Measurements from ENCODE around the gene DLK2.

Gene DLK2

GRCh38 chr6:43454290-43454695 lies 1.1 kb downstream of the DLK2 start:
- DNase-seq (ENCODE audit: low read depth in 2 of 2), result peak; percentile 63 to 64

DNA sequence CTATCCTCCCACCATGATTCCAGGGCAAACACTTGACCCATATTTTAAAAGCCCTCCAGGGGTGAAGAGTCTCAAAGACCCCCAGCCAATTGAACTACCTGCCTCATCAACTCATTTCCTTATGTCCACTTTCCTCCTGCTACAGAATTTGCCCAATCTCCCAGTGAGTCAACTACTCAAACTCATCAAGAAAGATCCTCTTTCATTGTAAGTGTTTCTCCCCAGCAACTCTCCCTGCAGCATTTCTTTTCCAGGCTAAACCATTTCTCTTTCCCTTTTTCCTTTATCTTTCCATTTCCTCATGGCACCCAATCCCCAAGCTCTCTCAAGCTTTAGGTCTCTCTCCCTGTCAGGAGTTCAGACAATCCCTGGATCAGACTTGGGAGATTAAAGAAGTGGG lies 1.5 kb downstream of the DLK2 start:
- no peak for DNase-seq (ENCODE audit: low read depth in 2 of 2)

- no peak for DNase-seq (ENCODE audit: low read depth in 2 of 2)
These were observed 2.5 kb downstream of the DLK2 start for GRCh38 chr6:43452896-43453295.

GRCh38 chr6:43451939-43452338 lies 3.4 kb downstream of the DLK2 start:
- no peak for DNase-seq (ENCODE audit: low read depth in 2 of 2)

DNA sequence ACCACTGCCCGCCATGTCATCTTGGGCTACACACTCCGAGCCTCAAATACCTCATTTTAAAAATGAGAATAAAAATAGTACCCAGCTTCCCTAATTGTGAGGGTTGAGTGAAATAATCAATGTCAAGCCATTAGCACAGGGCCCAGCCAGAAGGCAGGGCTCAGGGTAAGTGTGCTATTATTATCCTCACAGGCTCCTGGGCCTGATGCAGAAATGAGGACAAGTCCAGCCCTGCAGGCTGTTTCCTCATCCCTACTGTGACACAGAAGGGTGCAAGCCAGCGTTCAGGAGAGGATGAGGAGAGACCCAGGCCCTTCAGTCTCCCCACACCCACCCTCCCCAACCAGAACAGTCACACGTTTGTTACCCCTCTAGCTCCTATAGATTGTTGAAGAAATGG lies 4.0 kb downstream of the DLK2 start:
- no peak for DNase-seq (ENCODE audit: low read depth in 2 of 2)

GRCh38 chr6:43450699-43451131 lies 4.6 kb downstream of the DLK2 start:
- DNase-seq (ENCODE audit: low read depth in 2 of 2), result no peak

DNA sequence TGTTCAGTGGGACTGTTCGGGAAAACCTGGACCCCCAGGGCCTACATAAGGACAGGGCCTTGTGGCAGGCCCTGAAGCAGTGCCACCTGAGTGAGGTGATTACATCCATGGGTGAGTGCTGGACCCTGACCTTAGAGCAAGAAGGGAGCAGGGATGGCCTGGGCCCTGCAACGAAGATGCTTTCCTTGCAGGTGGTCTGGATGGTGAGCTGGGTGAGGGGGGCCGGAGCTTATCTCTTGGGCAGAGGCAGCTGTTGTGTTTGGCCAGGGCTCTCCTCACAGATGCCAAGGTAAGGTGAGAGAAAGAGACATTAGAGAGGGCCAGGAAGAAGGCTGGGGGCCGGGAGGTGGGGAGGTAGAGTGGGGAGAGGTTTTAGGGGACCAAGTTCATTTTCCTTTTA lies 6.4 kb downstream of the DLK2 start:
- DNase-seq (ENCODE audit: low read depth in 2 of 2), result no peak

GRCh38 chr6:43447604-43448003 lies 7.7 kb downstream of the DLK2 start:
- no peak for DNase-seq (ENCODE audit: low read depth in 2 of 2)

DNA sequence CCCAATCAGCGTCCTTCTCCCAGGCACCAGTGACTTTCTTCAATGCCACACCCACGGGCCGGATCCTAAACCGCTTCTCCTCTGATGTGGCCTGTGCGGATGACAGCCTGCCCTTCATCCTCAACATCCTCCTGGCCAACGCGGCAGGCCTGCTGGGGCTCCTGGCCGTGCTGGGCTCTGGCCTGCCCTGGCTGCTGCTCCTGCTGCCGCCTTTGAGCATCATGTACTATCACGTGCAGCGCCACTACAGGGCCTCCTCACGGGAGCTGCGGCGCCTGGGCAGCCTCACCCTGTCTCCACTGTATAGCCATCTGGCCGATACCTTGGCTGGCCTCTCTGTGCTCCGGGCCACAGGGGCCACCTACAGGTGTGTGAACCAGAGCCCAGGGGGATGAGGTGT lies 9.8 kb downstream of the DLK2 start:
- DNase-seq (ENCODE audit: low read depth in 2 of 2), result no peak

GRCh38 chr6:43444582-43444981 lies 10.8 kb downstream of the DLK2 start:
- no peak for DNase-seq (ENCODE audit: low read depth in 2 of 2)

GRCh38 chr6:43444036-43444435 lies 11.3 kb downstream of the DLK2 start:
- no peak for DNase-seq (ENCODE audit: low read depth in 2 of 2)

DNA sequence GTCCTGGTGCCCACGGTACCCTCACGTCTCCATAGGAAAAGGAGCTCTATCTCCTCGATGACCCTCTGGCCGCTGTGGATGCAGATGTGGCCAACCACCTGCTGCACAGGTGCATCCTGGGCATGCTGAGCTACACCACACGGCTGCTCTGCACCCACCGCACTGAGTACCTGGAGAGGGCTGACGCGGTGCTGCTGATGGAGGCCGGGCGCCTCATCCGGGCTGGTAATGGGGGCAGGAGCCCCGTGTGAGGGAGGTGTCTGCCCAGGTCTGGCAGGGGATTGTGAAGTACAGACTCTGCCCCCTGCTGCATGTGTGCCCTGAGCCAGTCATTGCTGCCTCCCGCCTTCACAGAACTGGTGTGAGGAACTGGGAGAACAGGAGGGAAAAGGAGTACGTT lies 12.4 kb downstream of the DLK2 start:
- no peak for DNase-seq (ENCODE audit: low read depth in 2 of 2)

- no peak for DNase-seq (ENCODE audit: low read depth in 2 of 2)
These were observed 17.6 kb downstream of the DLK2 start for GRCh38 chr6:43437700-43438099.

GRCh38 chr6:43436577-43437282 lies 18.6 kb downstream of the DLK2 start:
- no peak for DNase-seq (ENCODE audit: low read depth in 2 of 2)

DNA sequence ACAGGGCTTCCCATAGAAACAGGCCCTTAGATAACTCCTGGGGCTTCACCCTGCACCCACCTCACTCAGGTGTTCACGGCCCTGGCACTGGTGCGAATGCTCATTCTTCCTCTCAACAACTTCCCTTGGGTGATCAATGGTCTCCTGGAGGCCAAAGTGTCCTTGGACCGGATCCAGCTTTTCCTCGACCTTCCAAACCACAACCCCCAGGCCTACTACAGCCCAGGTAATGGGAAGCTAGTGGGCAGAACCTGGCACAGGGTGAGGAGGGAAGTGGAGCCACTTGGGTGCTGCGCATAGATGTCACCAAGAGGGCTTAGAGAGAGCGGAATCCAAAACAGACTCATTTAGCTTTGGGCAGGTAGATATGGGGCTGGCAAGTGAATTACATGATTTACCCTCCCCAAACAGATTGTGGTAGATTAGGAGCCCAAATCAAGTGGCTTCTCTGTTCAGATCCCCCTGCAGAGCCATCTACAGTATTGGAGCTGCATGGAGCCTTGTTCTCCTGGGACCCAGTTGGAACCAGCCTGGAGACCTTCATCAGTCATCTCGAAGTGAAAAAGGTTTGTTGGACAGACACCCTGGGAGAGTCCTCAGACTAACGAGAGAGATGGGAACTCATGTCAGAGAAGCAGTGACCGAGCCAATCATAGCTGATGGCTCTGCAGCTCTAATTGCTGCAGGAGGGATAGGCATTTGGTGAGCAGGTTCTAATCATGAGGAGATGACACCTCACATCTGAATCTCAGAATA lies 19.5 kb downstream of the DLK2 start:
- no peak for DNase-seq (ENCODE audit: low read depth in 2 of 2)

DNA sequence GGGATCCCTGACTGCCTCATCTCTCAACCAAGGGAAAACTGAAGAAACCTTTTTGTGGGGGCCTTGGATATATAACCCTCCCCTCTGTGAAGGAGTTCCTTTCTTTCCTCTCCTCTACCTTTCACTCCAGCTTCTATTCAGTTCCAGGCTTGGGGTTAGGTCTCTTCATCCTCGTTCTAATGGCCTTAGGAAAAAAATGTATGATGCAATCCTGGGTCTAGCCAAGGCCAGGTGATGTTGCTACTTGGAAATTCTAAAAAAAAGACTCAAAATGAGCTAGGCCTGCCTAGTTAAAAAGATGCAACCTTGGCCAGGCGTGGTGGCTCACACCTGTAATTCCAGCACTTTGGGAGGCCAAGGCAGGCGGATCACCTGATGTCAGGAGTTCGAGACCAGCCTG lies 20.4 kb downstream of the DLK2 start:
- DNase-seq (ENCODE audit: low read depth in 2 of 2), result no peak

GRCh38 chr6:43434001-43434840 lies 21.1 kb downstream of the DLK2 start:
- DNase-seq (ENCODE audit: low read depth in 2 of 2), result no peak

DNA sequence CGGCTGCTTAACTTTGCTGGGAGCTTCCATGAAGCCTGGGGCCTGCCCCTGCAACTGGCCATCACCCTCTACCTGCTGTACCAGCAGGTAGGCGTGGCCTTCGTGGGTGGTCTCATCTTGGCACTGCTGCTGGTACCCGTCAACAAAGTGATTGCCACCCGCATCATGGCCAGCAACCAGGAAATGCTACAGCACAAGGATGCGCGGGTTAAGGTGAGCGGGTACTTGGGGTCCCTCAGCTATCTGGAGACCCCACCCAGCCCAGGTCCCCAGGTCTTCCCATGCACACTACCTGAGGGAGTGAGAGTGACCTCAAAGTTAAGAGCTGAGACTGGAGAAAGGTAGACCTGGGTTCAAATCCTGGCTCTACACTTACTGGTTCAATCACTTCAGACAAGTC lies 22.2 kb downstream of the DLK2 start:
- no peak for DNase-seq (ENCODE audit: low read depth in 2 of 2)

- DNase-seq (ENCODE audit: low read depth in 2 of 2), result no peak
These were observed 23.1 kb downstream of the DLK2 start for GRCh38 chr6:43432009-43432945.

DNA sequence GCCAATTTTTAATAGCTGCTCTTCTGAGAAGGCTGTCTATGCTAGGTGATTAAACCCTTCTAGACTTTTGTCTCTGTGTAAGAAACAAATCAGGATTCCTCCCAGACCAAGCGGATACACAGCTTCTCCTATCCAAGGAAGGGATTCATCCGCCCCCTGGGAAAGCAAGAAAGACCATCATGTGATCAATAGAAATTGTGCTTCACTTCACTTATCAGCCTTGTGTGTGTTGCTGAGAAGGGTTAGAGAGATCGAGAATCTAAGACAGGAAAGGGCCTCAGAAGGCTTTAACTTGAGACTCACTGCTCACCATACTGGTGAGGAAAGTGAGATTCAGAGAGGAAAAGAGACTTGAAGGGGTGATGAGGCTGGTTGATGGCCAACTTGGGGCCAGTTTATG lies 26.5 kb downstream of the DLK2 start:
- no peak for DNase-seq (ENCODE audit: low read depth in 2 of 2)

GRCh38 chr6:43428112-43428570 lies 27.2 kb downstream of the DLK2 start:
- no peak for DNase-seq (ENCODE audit: low read depth in 2 of 2)

Data from stimulated activated CD4-positive, alpha-beta T cell treated with anti-CD3 and anti-CD28 coated beads, Interleukin-4, amount 100 ng/mL, for 48 hours (primary cell).